EL (cell line): Measurements from ENCODE around the gene CRYM.
"Not testable (repeated sequence)": the region's sequence is repeated elsewhere in the genome, so short reads cannot be mapped to it uniquely, and the experiment has no call there.

Source experiments
- DNase-seq: peaks from one replicate; pipeline ENCODE4 v3.0.0-alpha.2; 2016

The CRYM gene

GRCh38 chr16:21277045-21277926 is 804 bp downstream of the CRYM start:
- DNase-seq, result no peak

- DNase-seq, result no peak
Measured at GRCh38 chr16:21276090-21276489, 2.0 kb downstream of the CRYM start.

- DNase-seq, result no peak
Measured at GRCh38 chr16:21275529-21275928, 2.6 kb downstream of the CRYM start.

- DNase-seq, result no peak
Measured at GRCh38 chr16:21274172-21274726, 3.8 kb downstream of the CRYM start.

- not testable (repeated sequence) for DNase-seq
Measured at GRCh38 chr16:21272763-21273162, 5.3 kb downstream of the CRYM start.

GRCh38 chr16:21272253-21272652 is 5.8 kb downstream of the CRYM start:
- DNase-seq, result no peak

- no peak for DNase-seq
Measured at GRCh38 chr16:21268236-21268635, 9.9 kb downstream of the CRYM start.

- DNase-seq, result no peak
Measured at GRCh38 chr16:21267298-21267697, 10.8 kb downstream of the CRYM start.

- DNase-seq, result no peak
Measured at GRCh38 chr16:21265104-21265837, 12.8 kb downstream of the CRYM start.

- DNase-seq, result no peak
Measured at GRCh38 chr16:21264571-21265036, 13.5 kb downstream of the CRYM start.

- peak; percentile 9 for DNase-seq
Measured at GRCh38 chr16:21263640-21264570, 14.2 kb downstream of the CRYM start.

- no peak for DNase-seq
Measured at GRCh38 chr16:21262779-21263639, 15.1 kb downstream of the CRYM start.

- DNase-seq, result peak; percentile 79
Measured at GRCh38 chr16:21260870-21261791, 17.0 kb downstream of the CRYM start.

- DNase-seq, result no peak
Measured at GRCh38 chr16:21257284-21257683, 20.8 kb downstream of the CRYM start.

- DNase-seq, result no peak
Measured at GRCh38 chr16:21256636-21257035, 21.5 kb downstream of the CRYM start.

- DNase-seq, result no peak
Measured at GRCh38 chr16:21253470-21253869, 24.6 kb downstream of the CRYM start.

- DNase-seq, result no peak
Measured at GRCh38 chr16:21250072-21250923, 27.8 kb downstream of the CRYM start.

GRCh38 chr16:21248179-21248578 is 29.9 kb downstream of the CRYM start:
- not testable (repeated sequence) for DNase-seq

GRCh38 chr16:21244518-21245215 is 33.4 kb downstream of the CRYM start:
- no peak for DNase-seq
